Neural cell (in vitro differentiated cells): ENCODE results near the gene IGF1R. TPM values are rescaled to one million over a fixed set of nuclear protein-coding genes. Genes with fewer than 3 reads are reported as not detected.

Experiments used
- H2AFZ ChIP-seq: fragments of 200-600, 300-800 bp; sonication (generic), shearing (Covaris generic); 2 replicates; pipeline ENCODE4 v1.6.0; 2014; ENCODE audit warnings: low read depth, mild to moderate bottlenecking, antibody characterized with exemption, low read length, moderate library complexity
- H3F3A ChIP-seq: fragments of 200-600 bp; shearing (Covaris generic); 2 replicates; pipeline ENCODE4 v1.6.1; 2016; ENCODE audit warnings: mild to moderate bottlenecking, moderate library complexity, mixed read lengths, antibody characterized with exemption, low read length; ENCODE audit not compliant: insufficient read depth, poor library complexity, severe bottlenecking
- H3K27ac ChIP-seq: fragments of 200-600, 300-800 bp; sonication (generic), shearing (Covaris generic); 2 replicates; pipeline ENCODE4 v1.5.1; 2014; ENCODE audit warnings: mild to moderate bottlenecking, low read length, moderate library complexity
- H3K27me3 ChIP-seq: fragments of 300-800, 200-600 bp; sonication (generic), shearing (Covaris generic); 2 replicates; pipeline ENCODE4 v1.6.0; 2014; ENCODE audit warnings: mild to moderate bottlenecking, low read depth, low read length, moderate library complexity; ENCODE audit not compliant: insufficient read depth
- H3K36me3 ChIP-seq: fragments of 300-800, 200-600 bp; sonication (generic), shearing (Covaris generic); 2 replicates; pipeline ENCODE4 v1.5.1; 2014; ENCODE audit warnings: mild to moderate bottlenecking, antibody characterized with exemption, low read length, moderate library complexity; ENCODE audit not compliant: insufficient read depth
- H3K4me2 ChIP-seq: fragments of 300-800, 200-600 bp; sonication (generic), shearing (Covaris generic); 2 replicates; pipeline ENCODE4 v1.6.0; 2014; ENCODE audit warnings: mild to moderate bottlenecking, low read length
- H3K4me3 ChIP-seq: fragments of 300-800, 200-600 bp; sonication (generic), shearing (Covaris generic); 2 replicates; pipeline ENCODE4 v1.5.1; 2014; ENCODE audit warnings: mild to moderate bottlenecking, low read length, moderate library complexity
- H3K79me2 ChIP-seq: fragments of 200-600 bp; shearing (Covaris generic); replicated peaks from 2 replicates; pipeline ENCODE4 v1.6.0; 2014; ENCODE audit warnings: mild to moderate bottlenecking, low read length, moderate library complexity; ENCODE audit not compliant: insufficient read depth
- H3K9ac ChIP-seq: fragments of 300-800, 200-600 bp; sonication (generic), shearing (Covaris generic); 2 replicates; pipeline ENCODE4 v1.6.1; 2016; ENCODE audit warnings: mild to moderate bottlenecking, low read length, mixed read lengths
- H3K9me2 ChIP-seq: fragments of 200-600 bp; shearing (Covaris generic); 2 replicates; pipeline ENCODE4 v1.6.1; 2016; ENCODE audit warnings: mild to moderate bottlenecking, low read length, mixed read lengths; ENCODE audit not compliant: insufficient read depth
- H3K9me3 ChIP-seq: fragments of 200-600, 300-800 bp; sonication (generic), shearing (Covaris generic); 2 replicates; pipeline ENCODE4 v1.6.1; 2016; ENCODE audit warnings: mild to moderate bottlenecking, mixed run types, low read length, moderate library complexity, mixed read lengths
- H4K20me1 ChIP-seq: fragments of 200-600 bp; shearing (Covaris generic); 2 replicates; pipeline ENCODE4 v1.6.1; 2016; ENCODE audit warnings: mild to moderate bottlenecking, mixed run types; ENCODE audit not compliant: insufficient read depth
- EP300 ChIP-seq: fragments of 450-650 bp; conservative IDR thresholded peaks from 2 replicates; pipeline ENCODE4 v1.6.1; 2014; ENCODE audit warnings: antibody characterized with exemption, mild to moderate bottlenecking, moderate library complexity; ENCODE audit not compliant: poor library complexity, severe bottlenecking
- MXI1 ChIP-seq: fragments of 450-650 bp; conservative IDR thresholded peaks from 2 replicates; pipeline ENCODE4 v1.6.1; 2014; ENCODE audit warnings: antibody characterized with exemption, mild to moderate bottlenecking; ENCODE audit not compliant: poor library complexity, severe bottlenecking
- POLR2AphosphoS5 ChIP-seq: IDR thresholded peaks from 2 replicates; pipeline ENCODE4 v1.6.1; 2012
- RAD21 ChIP-seq: fragments of 450-650 bp; conservative IDR thresholded peaks from 2 replicates; pipeline ENCODE4 v1.6.1; 2014; ENCODE audit warnings: antibody characterized with exemption, mild to moderate bottlenecking, moderate library complexity
- SMC3 ChIP-seq: fragments of 450-650 bp; conservative IDR thresholded peaks from 2 replicates; pipeline ENCODE4 v1.6.1; 2014; ENCODE audit warnings: antibody characterized with exemption, mild to moderate bottlenecking, moderate library complexity; ENCODE audit not compliant: poor library complexity
- polyA plus RNA-seq: library from polyadenylated mRNA; depleted of rRNA; stranded (reverse); fragments of >200 nt; gene quantifications from 2 replicates; pipeline ENCODE4 v1.2.3, GENCODE V29; 2014
- TF ChIP-seq, protein P1 (sequence below): fragments of 450-650 bp; IDR thresholded peaks from 2 replicates; pipeline ENCODE4 v1.5.1; 2014; ENCODE audit warnings: antibody characterized with exemption, mild to moderate bottlenecking, moderate library complexity; ENCODE audit not compliant: poor library complexity, severe bottlenecking

Gene IGF1R
- polyA plus RNA-seq, 1 donor from 2014 or later, result 10.9 TPM

DNA sequence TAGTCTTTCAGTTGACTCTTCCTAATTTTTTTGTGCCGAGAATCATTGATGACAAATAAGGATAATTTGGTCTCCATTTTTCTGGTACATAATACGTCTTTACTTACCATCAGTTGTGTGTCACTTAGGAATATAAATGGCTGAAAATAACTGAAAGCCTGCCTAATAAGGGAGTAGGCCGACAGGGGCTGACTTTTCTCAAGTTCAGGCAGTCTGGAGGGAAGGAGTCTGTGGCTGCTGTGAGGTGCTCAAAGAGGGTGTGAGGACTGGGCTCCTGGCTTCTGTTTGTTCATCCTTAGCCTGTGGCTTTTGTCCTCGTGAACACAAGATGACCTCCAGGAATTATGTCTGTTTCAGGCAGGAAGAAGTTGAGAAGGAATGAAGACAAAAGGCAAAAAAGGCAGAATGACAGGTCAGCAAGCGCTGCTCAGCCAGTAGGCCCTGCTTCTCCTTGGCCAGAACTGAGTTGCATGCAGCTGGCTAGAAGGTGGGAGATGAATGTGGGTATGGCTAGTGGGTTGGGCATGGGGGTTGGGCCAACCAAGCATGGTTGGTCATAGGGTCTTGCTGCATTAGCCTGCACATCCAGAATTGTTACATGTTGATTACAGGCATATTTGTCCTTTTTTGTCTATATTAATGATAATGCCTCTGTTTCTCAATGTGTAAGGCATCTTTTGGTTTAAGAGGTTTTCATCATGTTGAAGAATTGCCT, 29.2 kb downstream of the IGF1R start (continued):
- TF ChIP-seq POLR2AphosphoS5, result no peak

DNA sequence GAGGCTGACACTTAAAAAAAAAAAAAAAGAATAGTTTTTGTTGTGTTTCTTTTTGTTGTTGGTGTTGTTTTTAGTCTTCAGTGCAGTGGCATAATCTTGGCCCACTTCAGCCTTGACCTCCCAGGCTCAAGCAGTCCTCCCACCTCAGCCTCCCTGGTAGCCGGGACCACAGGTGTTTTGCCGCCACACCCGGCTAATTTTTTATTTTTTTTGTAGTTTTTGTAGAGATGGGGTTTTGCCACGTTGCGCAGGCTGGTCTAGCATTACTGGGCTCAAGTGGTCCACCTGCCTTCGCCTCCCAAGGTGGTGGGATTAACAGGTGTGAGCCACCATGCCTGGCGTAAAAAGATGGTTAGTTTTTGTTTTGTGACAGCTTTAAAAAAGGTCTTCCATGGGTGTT, 30.1 kb downstream of the IGF1R start:
- Histone ChIP-seq H3K9me3 (no peaks in the 10 kb centered on the region), H3K36me3 (no peaks in the 10 kb centered on the region), H3F3A (no peaks in the 10 kb centered on the region), H3K79me2 (peaks cover 81% of the 10 kb centered on the region), H3K9ac (no peak overlapping the region), H3K4me2 (no peak overlapping the region), H3K27ac (no peak overlapping the region), H3K27me3 (no peaks in the 10 kb centered on the region), H3K9me2 (no peaks in the 10 kb centered on the region), H2AFZ (no peak overlapping the region), H4K20me1 (no peaks in the 10 kb centered on the region), H3K4me3 (no peak overlapping the region)
- TF ChIP-seq EP300 (no peak), POLR2AphosphoS5 (no peak), SMC3 (no peak), RAD21 (no peak)
- TF ChIP-seq, protein P1, sequence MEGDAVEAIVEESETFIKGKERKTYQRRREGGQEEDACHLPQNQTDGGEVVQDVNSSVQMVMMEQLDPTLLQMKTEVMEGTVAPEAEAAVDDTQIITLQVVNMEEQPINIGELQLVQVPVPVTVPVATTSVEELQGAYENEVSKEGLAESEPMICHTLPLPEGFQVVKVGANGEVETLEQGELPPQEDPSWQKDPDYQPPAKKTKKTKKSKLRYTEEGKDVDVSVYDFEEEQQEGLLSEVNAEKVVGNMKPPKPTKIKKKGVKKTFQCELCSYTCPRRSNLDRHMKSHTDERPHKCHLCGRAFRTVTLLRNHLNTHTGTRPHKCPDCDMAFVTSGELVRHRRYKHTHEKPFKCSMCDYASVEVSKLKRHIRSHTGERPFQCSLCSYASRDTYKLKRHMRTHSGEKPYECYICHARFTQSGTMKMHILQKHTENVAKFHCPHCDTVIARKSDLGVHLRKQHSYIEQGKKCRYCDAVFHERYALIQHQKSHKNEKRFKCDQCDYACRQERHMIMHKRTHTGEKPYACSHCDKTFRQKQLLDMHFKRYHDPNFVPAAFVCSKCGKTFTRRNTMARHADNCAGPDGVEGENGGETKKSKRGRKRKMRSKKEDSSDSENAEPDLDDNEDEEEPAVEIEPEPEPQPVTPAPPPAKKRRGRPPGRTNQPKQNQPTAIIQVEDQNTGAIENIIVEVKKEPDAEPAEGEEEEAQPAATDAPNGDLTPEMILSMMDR, result no peak

DNA sequence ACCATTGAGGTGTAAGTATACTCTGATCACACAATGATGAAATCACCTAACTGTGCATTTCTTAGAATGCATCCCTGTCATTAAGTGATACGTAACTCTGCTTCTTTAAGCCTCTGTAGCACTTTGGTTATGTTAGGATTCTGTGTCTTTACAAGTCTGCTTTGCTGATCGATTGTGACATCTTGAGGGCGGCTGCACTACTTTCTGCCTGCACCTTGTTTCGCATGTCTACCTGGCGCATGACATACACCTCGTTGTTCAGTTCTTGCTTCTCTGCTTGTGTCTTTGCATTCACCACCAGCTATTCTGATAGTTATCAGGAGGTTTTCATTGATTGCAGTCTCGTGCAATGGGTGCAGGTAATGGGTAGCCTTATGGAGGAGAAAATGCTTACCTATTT, 32.7 kb downstream of the IGF1R start:
- Histone ChIP-seq H3F3A (no peaks in the 10 kb centered on the region), H3K9ac (no peak overlapping the region), H3K4me3 (no peak overlapping the region), H3K27ac (no peak overlapping the region), H3K4me2 (no peak overlapping the region), H4K20me1 (no peaks in the 10 kb centered on the region), H2AFZ (no peak overlapping the region), H3K9me2 (no peaks in the 10 kb centered on the region), H3K36me3 (no peaks in the 10 kb centered on the region), H3K27me3 (no peaks in the 10 kb centered on the region), H3K79me2 (peaks cover 82% of the 10 kb centered on the region), H3K9me3 (no peaks in the 10 kb centered on the region)
- TF ChIP-seq, protein P1, result no peak
- no peak for TF ChIP-seq MXI1
